ENCODE results near the gene GSTP1. TPM values are rescaled to one million over a fixed set of nuclear protein-coding genes. Genes with fewer than 3 reads are reported as not detected.
"Not testable (repeated sequence)": the region's sequence is repeated elsewhere in the genome, so short reads cannot be mapped to it uniquely, and the experiment has no call there.

The GSTP1 gene
- polyA plus RNA-seq, 3 donors from 2014 or later: 898 to 1,247 (median 930) TPM

GRCh38 chr11:67576735-67577475, 6.7 kb upstream of the GSTP1 start:
- H3K4me1 Mint-ChIP-seq: peaks cover 23 to 31% of the 10 kb centered on the region in 2 donors
- H3K4me3 Mint-ChIP-seq: no peak overlapping the region
- H3K36me3 Mint-ChIP-seq: no peaks in the 10 kb centered on the region
- no peaks in the 10 kb centered on the region for H3K9me3 Mint-ChIP-seq
- H3K27ac Mint-ChIP-seq: no peak overlapping the region
- no peak for DNase-seq
- peaks cover 1 to 5% (median 2%) of the 10 kb centered on the region in 3 donors for H3K27me3 Mint-ChIP-seq (ENCODE audit: low read depth in 3 of 3)

- H3K27ac Mint-ChIP-seq: no peak overlapping the region
- H3K4me3 Mint-ChIP-seq: no peak overlapping the region
- no peaks in the 10 kb centered on the region for H3K9me3 Mint-ChIP-seq
- H3K27me3 Mint-ChIP-seq (ENCODE audit: low read depth in 3 of 3): peaks cover 5 to 9% (median 7%) of the 10 kb centered on the region in 3 donors
- peaks cover 34 to 41% of the 10 kb centered on the region in 2 donors for H3K4me1 Mint-ChIP-seq
- no peak for DNase-seq
- no peaks in the 10 kb centered on the region for H3K36me3 Mint-ChIP-seq
Observed at GRCh38 chr11:67577951-67578350, 5.7 kb upstream of the GSTP1 start.

GRCh38 chr11:67581469-67581868, 2.1 kb upstream of the GSTP1 start:
- peaks cover 0 to 2% (median 0%) of the 10 kb centered on the region in 3 donors for H3K36me3 Mint-ChIP-seq
- DNase-seq: no peak
- peaks cover 9 to 16% (median 11%) of the 10 kb centered on the region in 3 donors for H3K27me3 Mint-ChIP-seq (ENCODE audit: low read depth in 3 of 3)
- peaks cover 59 to 64% of the 10 kb centered on the region in 2 donors for H3K4me1 Mint-ChIP-seq
- H3K4me3 Mint-ChIP-seq: peak overlapping the region in 2 of 5 donors; percentile 11 to 30
- no peaks in the 10 kb centered on the region for H3K9me3 Mint-ChIP-seq
- peak overlapping the region in 3 of 6 donors; percentile 5 to 56 (median 11) for H3K27ac Mint-ChIP-seq

- no peak for DNase-seq
- Mint-ChIP-seq H3K9me3 (no peaks in the 10 kb centered on the region), H3K4me3 (peak overlapping the region; percentile 92 to 98 (median 94)), H3K27ac (peak overlapping the region; percentile 85 to 96 (median 94)), H3K36me3 (peaks cover 0 to 8% (median 0%) of the 10 kb centered on the region in 3 donors), H3K4me1 (peaks cover 60 to 67% of the 10 kb centered on the region in 2 donors), H3K27me3 (ENCODE audit: low read depth in 3 of 3) (peaks cover 9 to 16% (median 11%) of the 10 kb centered on the region in 3 donors)
Observed at GRCh38 chr11:67582011-67582410, 1.6 kb upstream of the GSTP1 start.

- Mint-ChIP-seq H3K36me3 (peaks cover 0 to 15% (median 0%) of the 10 kb centered on the region in 3 donors), H3K4me3 (peak overlapping the region; percentile 71 to 85 (median 74)), H3K9me3 (no peaks in the 10 kb centered on the region), H3K27ac (peak overlapping the region; percentile 49 to 89 (median 80)), H3K4me1 (peaks cover 56 to 62% of the 10 kb centered on the region in 2 donors), H3K27me3 (ENCODE audit: low read depth in 3 of 3) (peaks cover 6 to 15% (median 9%) of the 10 kb centered on the region in 3 donors)
- peak in 2 of 3 donors; percentile 24 to 32 for DNase-seq
Observed at GRCh38 chr11:67584205-67584880, 731 bp downstream of the GSTP1 start.

GRCh38 chr11:67584881-67585873, 1.6 kb downstream of the GSTP1 start:
- Mint-ChIP-seq H3K27ac (peak overlapping the region; percentile 49 to 88 (median 80)), H3K36me3 (peaks cover 0 to 15% (median 0%) of the 10 kb centered on the region in 3 donors), H3K27me3 (ENCODE audit: low read depth in 3 of 3) (peaks cover 6 to 15% (median 9%) of the 10 kb centered on the region in 3 donors), H3K9me3 (no peaks in the 10 kb centered on the region), H3K4me1 (peaks cover 48 to 53% of the 10 kb centered on the region in 2 donors), H3K4me3 (peak overlapping the region; percentile 71 to 85 (median 74))
- no peak for DNase-seq

GRCh38 chr11:67585911-67586310, 2.3 kb downstream of the GSTP1 start:
- peak overlapping the region; percentile 49 to 88 (median 80) for H3K27ac Mint-ChIP-seq
- H3K4me1 Mint-ChIP-seq: peaks cover 45 to 46% of the 10 kb centered on the region in 2 donors
- peaks cover 6 to 15% (median 8%) of the 10 kb centered on the region in 3 donors for H3K27me3 Mint-ChIP-seq (ENCODE audit: low read depth in 3 of 3)
- H3K9me3 Mint-ChIP-seq: no peaks in the 10 kb centered on the region
- DNase-seq: no peak
- peak overlapping the region in 3 of 5 donors; percentile 49 to 72 (median 64) for H3K4me3 Mint-ChIP-seq
- H3K36me3 Mint-ChIP-seq: peaks cover 0 to 15% (median 0%) of the 10 kb centered on the region in 3 donors

- no peak overlapping the region for H3K4me3 Mint-ChIP-seq
- no peak for DNase-seq
- H3K4me1 Mint-ChIP-seq: peaks cover 37 to 38% of the 10 kb centered on the region in 2 donors
Observed at GRCh38 chr11:67586568-67587250, 3.1 kb downstream of the GSTP1 start.

GRCh38 chr11:67588136-67588503, 4.5 kb downstream of the GSTP1 start:
- H3K4me1 Mint-ChIP-seq: peaks cover 24 to 25% of the 10 kb centered on the region in 2 donors
- H3K9me3 Mint-ChIP-seq: no peaks in the 10 kb centered on the region
- peaks cover 2 to 11% (median 2%) of the 10 kb centered on the region in 3 donors for H3K27me3 Mint-ChIP-seq (ENCODE audit: low read depth in 3 of 3)
- H3K4me3 Mint-ChIP-seq: no peak overlapping the region
- no peak for DNase-seq
- H3K36me3 Mint-ChIP-seq: peaks cover 0 to 15% (median 0%) of the 10 kb centered on the region in 3 donors
- H3K27ac Mint-ChIP-seq: peak overlapping the region in 4 of 6 donors; percentile 57 to 81 (median 68)

More at GRCh38 chr11:67586568-67587250, 3.1 kb downstream of the GSTP1 start:
- H3K36me3 Mint-ChIP-seq: peaks cover 0 to 15% (median 0%) of the 10 kb centered on the region in 3 donors
- H3K27ac Mint-ChIP-seq: peak overlapping the region; percentile 66 to 86 (median 71)
- H3K9me3 Mint-ChIP-seq: no peaks in the 10 kb centered on the region
- peaks cover 6 to 15% (median 8%) of the 10 kb centered on the region in 3 donors for H3K27me3 Mint-ChIP-seq (ENCODE audit: low read depth in 3 of 3)

- H3K27me3 Mint-ChIP-seq (ENCODE audit: low read depth in 3 of 3); DNase-seq; H3K9me3 Mint-ChIP-seq; H3K4me3 Mint-ChIP-seq: not testable (repeated sequence)
- Mint-ChIP-seq H3K4me1 (peaks cover 20 to 23% of the 10 kb centered on the region in 2 donors), H3K36me3 (peaks cover 0 to 15% (median 0%) of the 10 kb centered on the region in 3 donors), H3K27ac (peak overlapping the region in 1 of 6 donors; percentile 20)
Observed at GRCh38 chr11:67588899-67589415, 5.3 kb downstream of the GSTP1 start.

- Mint-ChIP-seq H3K9me3 (no peaks in the 10 kb centered on the region), H3K4me1 (peaks cover 0 to 8% of the 10 kb centered on the region in 2 donors), H3K27ac (no peak overlapping the region), H3K27me3 (ENCODE audit: low read depth in 3 of 3) (no peaks in the 10 kb centered on the region), H3K36me3 (peaks cover 0 to 2% (median 0%) of the 10 kb centered on the region in 3 donors), H3K4me3 (no peak overlapping the region)
- DNase-seq: no peak
Observed at GRCh38 chr11:67592880-67593564, 9.4 kb downstream of the GSTP1 start.

GRCh38 chr11:67593565-67593905, 9.9 kb downstream of the GSTP1 start:
- Mint-ChIP-seq H3K36me3 (no peaks in the 10 kb centered on the region), H3K4me3 (no peak overlapping the region), H3K27me3 (ENCODE audit: low read depth in 3 of 3) (no peaks in the 10 kb centered on the region), H3K9me3 (no peaks in the 10 kb centered on the region), H3K4me1 (peaks cover 0 to 9% of the 10 kb centered on the region in 2 donors), H3K27ac (no peak overlapping the region)
- no peak for DNase-seq

Measured in immature natural killer cell (primary cell).